Measurements from ENCODE around the gene TEKTIP1.
"Not testable (repeated sequence)": the region's sequence is repeated elsewhere in the genome, so short reads cannot be mapped to it uniquely, and the experiment has no call there.

TEKTIP1 gene

GRCh38 chr19:3563709-3564524 is 24.9 kb downstream of the TEKTIP1 start:
- no peak for DNase-seq

DNA sequence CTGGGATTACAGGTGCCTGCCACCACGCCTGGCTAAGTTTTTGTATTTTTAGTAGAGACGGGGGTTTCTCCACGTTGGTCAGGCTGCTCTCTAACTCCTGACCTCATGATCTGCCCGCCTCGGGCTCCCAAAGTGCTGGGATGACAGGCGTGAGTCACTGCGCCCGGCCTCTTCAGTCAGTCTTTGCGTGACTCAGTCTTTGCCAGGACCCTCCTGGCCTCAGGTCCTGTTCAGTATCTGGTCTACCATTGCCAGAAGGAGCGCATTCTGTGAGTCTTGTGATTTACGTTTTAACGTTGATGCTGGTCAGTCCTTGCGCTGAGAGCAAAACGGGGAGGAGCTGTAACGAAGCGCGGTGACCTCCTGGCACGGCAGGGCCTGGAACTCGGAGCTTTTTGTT is 26.2 kb downstream of the TEKTIP1 start:
- DNase-seq: no peak

- DNase-seq: not testable (repeated sequence)
These were observed 31.1 kb downstream of the TEKTIP1 start for GRCh38 chr19:3570042-3570441.

DNA sequence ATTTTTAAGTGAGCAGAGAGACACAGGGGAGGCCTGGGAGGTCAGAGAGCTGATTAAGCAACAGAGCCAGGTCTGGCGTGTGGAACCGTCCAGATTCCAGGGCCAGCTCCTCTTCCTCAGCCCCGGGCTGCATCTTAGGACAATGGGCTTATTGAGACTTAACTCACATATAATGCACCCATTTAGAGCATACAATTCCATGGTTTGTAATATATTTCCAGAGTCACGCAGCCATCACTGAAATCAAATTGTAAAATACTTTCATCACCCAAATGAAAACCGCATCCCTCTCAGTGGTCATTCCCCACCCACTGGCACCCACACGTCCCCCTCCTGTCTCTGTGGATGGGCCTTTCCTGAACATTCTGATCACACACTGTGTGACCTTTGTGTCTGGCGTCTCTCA is 31.6 kb downstream of the TEKTIP1 start:
- DNase-seq: no peak

DNA sequence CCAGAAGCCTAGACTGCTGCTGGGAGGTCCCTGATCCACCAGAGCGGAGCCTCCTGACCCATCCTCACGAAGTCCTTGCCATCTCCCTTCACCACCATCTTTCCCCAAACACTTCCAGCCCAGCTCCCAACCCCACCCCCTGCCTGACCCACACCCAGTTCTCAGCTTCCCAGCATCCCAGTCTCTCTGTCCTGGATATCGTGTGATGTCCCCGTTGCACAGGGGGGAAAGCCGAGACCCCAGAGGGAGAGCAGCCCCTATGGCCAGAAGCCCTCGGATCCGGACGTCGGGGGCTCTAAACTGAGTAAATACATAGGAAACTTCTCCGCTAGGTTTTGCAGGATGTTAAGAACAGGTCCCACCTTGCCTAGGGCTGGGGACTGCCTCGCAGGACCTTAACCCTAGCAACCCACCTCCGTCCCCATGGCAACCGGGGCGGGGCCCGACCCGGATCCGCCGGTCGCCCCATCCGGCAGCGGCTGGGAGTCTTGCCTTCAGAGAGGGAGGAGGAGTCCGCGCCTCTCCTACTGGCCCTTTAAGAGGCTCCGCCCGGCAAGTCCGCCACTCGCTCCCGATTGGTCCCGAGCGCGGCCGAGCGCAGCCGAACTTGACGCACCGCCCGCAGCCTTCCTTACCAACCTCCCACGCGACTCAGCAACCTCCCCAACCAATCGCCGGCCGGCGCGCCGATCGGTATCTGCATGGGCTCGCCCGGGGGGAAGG is 33.3 kb downstream of the TEKTIP1 start:
- DNase-seq: peak; percentile 99

DNA sequence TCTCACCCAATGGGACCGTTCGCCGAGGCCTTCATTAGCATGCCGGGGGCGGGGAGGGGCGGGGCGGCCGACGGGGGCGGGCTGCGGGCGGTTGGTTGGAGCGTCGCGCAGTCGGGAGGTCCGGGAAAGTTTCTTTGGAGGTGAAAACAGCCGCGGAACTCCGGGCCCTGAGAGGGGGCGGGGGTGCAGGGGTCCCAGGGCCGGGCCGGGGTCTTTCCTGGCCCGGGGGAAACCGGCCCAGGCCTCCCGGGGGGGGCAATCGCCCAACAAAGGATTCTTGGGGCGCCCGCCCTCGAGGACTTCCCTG is 33.8 kb downstream of the TEKTIP1 start, which contains the start of gene HMG20B:
TSS of gene HMG20B (plus strand) at position 90 of the 307 bp plus-strand sequence. CDS start 366 bp downstream, outside the sequence.
- DNase-seq: no peak

DNA sequence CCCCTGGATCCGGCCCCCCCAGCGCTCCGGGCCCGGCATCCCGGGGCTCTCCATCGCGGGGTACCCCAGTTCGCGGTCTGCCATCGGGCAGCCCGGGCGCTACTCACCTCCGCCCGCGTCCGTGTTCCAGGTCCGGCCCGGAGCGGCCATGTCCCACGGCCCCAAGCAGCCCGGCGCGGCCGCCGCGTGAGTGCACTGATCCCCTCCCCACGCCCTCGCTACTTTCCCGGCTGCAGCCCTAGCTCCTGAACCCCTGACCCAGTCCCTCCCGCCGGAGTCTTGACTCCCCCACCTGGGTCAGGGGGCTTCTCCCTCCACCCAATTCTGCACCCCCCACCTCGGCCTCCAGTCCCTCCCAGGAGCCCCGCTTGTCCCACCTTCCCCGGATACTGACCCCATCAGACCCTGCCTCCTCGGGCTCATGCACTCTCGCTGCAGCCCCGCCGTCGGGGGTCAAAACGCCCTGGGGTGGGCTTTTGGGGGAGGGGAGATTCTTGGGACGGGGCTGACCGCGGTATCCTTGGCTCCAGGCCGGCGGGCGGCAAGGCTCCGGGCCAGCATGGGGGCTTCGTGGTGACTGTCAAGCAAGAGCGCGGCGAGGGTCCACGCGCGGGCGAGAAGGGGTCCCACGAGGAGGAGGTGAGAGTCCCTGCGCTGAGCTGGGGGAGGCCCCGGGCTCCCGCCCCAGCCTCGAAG is 34.3 kb downstream of the TEKTIP1 start:
- DNase-seq: no peak

- peak; percentile 71 to 83 for DNase-seq
These were observed 35.1 kb downstream of the TEKTIP1 start for GRCh38 chr19:3573858-3574637.

- no peak for DNase-seq
These were observed 36.3 kb downstream of the TEKTIP1 start for GRCh38 chr19:3575260-3575741.

- no peak for DNase-seq
These were observed 37.1 kb downstream of the TEKTIP1 start for GRCh38 chr19:3575949-3576673.

GRCh38 chr19:3576696-3577443 is 37.9 kb downstream of the TEKTIP1 start:
- DNase-seq: no peak

DNA sequence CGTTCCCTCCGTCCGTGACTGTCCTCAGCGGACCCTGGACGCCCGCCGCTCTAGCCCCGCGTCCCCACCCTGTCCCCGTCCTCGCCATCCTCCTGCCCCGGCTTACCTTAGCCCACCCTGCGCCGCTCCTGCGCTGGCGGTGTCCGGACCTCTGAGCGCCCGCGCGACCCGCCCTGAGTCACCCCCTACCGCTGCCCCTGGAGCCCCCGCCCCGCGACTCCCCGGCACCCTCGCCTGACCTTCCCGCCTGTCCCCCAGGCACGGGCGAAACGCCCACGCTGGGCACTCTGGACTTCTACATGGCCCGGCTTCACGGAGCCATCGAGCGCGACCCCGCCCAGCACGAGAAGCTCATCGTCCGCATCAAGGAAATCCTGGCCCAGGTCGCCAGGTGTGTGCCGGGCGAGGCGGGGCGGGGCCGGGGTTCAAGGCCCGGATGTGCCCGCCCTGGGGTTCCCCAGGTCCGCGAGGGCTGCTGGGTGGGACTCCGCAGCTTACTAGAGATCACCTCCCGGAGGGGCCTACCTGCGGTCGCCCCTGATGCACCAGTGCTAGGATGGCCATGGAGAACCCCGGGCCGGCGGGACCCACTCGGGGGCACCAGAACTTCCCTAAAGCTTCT is 38.9 kb downstream of the TEKTIP1 start:
- DNase-seq: no peak

- DNase-seq: no peak
These were observed 39.4 kb downstream of the TEKTIP1 start for GRCh38 chr19:3578390-3578789.

DNA sequence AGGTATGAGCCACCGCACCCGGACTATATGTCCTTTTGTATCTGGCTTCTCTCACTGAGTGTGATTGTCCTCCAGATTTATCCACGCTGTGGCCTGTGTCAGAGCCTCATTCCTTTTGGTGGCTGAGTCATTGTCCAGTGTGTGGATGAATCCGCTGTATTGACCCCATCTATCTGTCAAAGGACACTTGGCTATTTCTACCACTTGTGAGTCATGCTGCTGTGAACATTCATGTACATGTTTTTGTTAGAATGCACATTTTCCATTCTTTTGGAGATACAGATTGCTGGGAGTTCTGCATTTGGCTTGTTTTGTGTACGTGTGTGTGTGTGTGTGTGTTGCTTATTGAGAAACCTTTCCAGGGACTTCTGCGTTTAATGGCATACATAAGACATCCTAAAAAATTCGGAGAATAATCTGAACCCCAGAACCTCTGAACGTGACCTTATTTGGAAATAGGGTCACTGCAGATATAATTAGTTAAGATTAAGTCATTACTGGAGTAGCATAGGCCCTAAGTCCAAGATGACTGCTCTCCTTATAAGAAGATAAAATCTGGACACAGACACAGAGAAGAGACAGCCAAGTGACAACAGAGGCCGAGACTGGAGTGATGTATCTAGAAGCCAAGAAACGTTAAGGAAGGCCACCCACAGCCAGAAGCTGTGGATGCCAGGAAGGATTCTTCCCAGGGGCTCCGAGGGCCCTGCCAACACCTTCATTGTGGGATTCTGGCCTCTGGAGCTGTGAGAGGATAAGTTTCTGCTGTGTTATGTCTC is 41.4 kb downstream of the TEKTIP1 start:
- no peak for DNase-seq

DNA sequence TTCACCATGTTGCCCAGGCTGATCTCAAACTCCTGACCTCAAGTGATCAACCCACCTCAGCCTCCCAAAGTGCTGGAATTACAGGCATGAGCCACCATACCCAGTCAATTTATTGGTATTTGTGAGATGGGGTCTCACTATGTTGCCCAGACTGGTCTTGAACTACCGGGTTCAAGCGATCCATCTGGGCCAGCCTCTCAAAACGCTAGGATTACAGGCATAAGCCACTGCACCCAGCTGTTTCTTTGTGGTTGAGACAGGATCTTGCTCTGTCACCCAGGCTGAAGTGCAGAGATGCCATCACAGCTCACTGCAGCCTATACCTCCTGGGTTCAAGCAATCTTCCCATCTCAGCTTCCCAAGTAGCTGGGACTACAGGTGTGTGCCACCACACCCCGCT is 42.8 kb downstream of the TEKTIP1 start:
- DNase-seq: not testable (repeated sequence)

DNA sequence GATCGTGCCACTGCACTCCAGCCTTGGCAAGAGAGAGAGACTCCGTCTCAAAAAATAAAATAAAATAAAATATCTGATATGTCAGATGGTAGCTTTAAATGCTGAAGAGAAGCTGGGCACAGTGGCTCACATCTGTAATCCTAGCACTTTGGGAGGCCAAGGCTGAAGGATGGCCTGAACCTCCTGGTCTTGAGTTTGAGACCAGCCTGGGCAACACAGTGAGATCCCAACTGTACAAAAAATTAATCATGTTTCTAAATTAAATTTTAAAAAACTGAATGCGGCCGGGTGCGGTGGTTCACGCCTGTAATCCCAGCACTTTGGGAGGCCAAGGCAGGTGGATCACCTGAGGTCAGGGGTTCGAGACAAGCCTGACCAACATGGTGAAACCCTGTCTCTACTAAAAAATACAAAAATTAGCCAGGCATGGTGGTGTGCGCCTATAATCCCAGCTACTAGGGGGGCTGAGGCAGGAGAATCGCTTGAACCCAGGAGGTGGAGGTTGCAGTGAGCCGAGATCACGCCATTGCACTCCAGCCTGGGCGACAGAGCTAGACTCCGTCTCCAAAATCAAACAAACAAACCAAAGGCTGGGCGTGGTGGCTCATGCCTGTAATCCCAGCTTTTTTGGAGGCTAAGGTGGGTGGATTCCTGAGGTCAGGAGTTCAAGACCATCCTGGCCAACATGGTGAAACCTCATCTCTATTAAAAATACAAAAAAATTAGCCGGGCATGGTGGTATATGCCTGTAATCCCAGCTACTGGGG is 45.2 kb downstream of the TEKTIP1 start:
- not testable (repeated sequence) for DNase-seq

DNA sequence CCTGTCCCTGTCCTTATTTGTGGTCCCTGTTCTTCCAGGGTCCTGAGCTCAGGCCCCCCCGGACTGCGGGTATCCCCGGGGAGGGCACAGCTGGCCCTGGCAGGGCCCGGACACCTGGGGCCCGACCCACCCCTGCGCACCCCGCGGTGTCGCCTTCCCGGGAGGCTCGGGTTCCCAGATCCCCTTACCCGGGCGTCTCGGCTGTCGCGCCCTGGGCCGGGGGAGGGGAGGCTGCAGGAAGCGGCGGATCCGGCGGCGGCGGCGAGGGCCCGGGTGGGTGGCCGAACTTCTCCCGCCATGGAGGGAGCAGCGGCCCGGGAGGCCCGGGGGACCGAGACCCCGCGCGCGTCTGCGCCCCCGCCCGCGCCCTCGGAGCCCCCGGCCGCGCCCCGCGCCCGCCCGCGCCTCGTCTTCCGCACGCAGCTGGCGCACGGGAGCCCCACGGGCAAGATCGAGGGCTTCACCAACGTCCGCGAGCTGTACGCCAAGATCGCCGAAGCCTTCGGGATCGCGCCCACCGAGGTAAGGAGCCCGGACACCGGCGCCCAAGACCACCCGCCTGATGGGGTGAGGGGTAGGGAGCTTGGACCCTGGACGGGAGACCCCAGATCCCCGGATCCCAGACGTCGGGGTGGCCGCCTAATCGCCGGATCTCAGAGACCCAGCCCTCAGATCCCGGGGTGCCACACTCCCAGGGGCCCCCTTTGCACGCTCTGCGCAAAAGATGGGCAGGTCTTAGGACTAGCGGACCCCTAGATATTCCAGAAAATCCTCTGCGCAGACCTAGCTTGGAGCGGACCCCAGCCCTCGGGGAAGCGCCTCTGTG is 46.5 kb downstream of the TEKTIP1 start, which contains the start of gene GIPC3:
TSS of gene GIPC3 (plus strand) at position 178 of the 826 bp plus-strand sequence. CDS start at position 298, 120 bp downstream.
- DNase-seq: no peak

- DNase-seq: no peak
These were observed 47.2 kb downstream of the TEKTIP1 start for GRCh38 chr19:3586127-3586626.

Data from NCI-H2081 (cell line).